ENCODE data around the gene DOCK3. TPM values are rescaled to one million over a fixed set of nuclear protein-coding genes. Genes with fewer than 3 reads are reported as not detected.
"Not testable (repeated sequence)": the region's sequence is repeated elsewhere in the genome, so short reads cannot be mapped to it uniquely, and the experiment has no call there.

DOCK3 gene
- total RNA-seq, 5 donors from 2014 or later (not counting 1 experiment from before 2014, with no cell fraction given) = 2.0 to 3.2 (median 2.6) TPM

- H3K27me3 ChIP-seq (replicated peaks in 1 of 2; ENCODE audit: control insufficient read depth in 2 of 2, extremely low read depth in 1 of 2, insufficient read depth in 2 of 2, low read length in 1 of 2) = no peaks in the 10 kb centered on the region
- H3K27ac ChIP-seq (ENCODE audit: low read length) = no peak overlapping the region
- H3K36me3 ChIP-seq (ENCODE audit: control insufficient read depth in 2 of 2, extremely low read depth in 1 of 2, insufficient read depth in 1 of 2, low read length in 1 of 2) = no peaks in the 10 kb centered on the region
- POLR2A ChIA-PET = no interaction called here
- Mint-ChIP-seq H3K9me3 (no peaks in the 10 kb centered on the region), H3K4me3 (no peak overlapping the region), H3K4me1 (no peaks in the 10 kb centered on the region), H3K36me3 (no peaks in the 10 kb centered on the region), H3K27me3 (no peaks in the 10 kb centered on the region), H3K27ac (no peak overlapping the region)
- H3K4me1 ChIP-seq (ENCODE audit: control insufficient read depth in 1 of 2, extremely low read depth in 1 of 2, insufficient read depth in 2 of 2, low read length in 2 of 2) = no peaks in the 10 kb centered on the region
- H3K4me3 ChIP-seq (ENCODE audit: control insufficient read depth in 1 of 2, extremely low read depth in 1 of 2, low read length in 1 of 2) = no peak overlapping the region
- no peaks in the 10 kb centered on the region for H3K9me3 ChIP-seq
- ATAC-seq (replicated peaks in 1 of 4) = no peak
- no peak for DNase-seq
- CTCF ChIA-PET = interaction anchor here in 1 of 2 donors (0.7 kb wide), 1 partner anchor 172 kb away, joined by 3 read pairs; no protein-coding TSS in a partner anchor
Measured at GRCh38 chr3:50815844-50816243, 141.1 kb downstream of the DOCK3 start.

DNA sequence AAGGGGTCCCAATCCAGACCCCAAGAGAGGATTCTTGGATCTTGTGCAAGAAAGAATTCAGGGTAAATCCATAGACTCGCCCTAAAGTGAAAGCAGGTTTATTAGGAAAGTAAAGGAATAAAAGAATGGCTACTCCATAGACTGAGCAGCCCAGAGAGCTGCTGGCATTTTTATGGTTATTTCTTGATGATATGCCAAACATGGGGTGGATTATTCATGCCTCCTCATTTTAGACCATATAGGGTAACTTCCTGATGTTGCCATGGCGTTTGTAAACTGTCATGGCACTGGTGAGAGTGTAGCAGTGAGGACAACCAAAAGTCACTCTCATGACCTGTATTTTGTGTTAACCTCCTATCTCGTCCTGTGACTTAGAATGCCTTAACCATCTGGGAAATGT is 142.2 kb downstream of the DOCK3 start:
- H3K27ac ChIP-seq (ENCODE audit: low read length) = no peak overlapping the region
- CTCF ChIA-PET = no interaction called here
- Mint-ChIP-seq H3K4me3 (no peak overlapping the region), H3K27me3 (no peaks in the 10 kb centered on the region), H3K4me1 (no peaks in the 10 kb centered on the region), H3K9me3 (no peaks in the 10 kb centered on the region), H3K27ac (no peak overlapping the region), H3K36me3 (no peaks in the 10 kb centered on the region)
- no peaks in the 10 kb centered on the region for H3K9me3 ChIP-seq
- ATAC-seq (replicated peaks in 1 of 4) = no peak
- WGBS (ENCODE audit: insufficient coverage) = no CpG with 5 or more reads among the region's 3 CpGs
- DNase-seq = no peak
- no peaks in the 10 kb centered on the region for H3K36me3 ChIP-seq (ENCODE audit: control insufficient read depth in 2 of 2, extremely low read depth in 1 of 2, insufficient read depth in 1 of 2, low read length in 1 of 2)
- POLR2A ChIA-PET = no interaction called here
- no peaks in the 10 kb centered on the region for H3K27me3 ChIP-seq (replicated peaks in 1 of 2; ENCODE audit: control insufficient read depth in 2 of 2, extremely low read depth in 1 of 2, insufficient read depth in 2 of 2, low read length in 1 of 2)
- no peaks in the 10 kb centered on the region for H3K4me1 ChIP-seq (ENCODE audit: control insufficient read depth in 1 of 2, extremely low read depth in 1 of 2, insufficient read depth in 2 of 2, low read length in 2 of 2)
- no peak overlapping the region for H3K4me3 ChIP-seq (ENCODE audit: control insufficient read depth in 1 of 2, extremely low read depth in 1 of 2, low read length in 1 of 2)

DNA sequence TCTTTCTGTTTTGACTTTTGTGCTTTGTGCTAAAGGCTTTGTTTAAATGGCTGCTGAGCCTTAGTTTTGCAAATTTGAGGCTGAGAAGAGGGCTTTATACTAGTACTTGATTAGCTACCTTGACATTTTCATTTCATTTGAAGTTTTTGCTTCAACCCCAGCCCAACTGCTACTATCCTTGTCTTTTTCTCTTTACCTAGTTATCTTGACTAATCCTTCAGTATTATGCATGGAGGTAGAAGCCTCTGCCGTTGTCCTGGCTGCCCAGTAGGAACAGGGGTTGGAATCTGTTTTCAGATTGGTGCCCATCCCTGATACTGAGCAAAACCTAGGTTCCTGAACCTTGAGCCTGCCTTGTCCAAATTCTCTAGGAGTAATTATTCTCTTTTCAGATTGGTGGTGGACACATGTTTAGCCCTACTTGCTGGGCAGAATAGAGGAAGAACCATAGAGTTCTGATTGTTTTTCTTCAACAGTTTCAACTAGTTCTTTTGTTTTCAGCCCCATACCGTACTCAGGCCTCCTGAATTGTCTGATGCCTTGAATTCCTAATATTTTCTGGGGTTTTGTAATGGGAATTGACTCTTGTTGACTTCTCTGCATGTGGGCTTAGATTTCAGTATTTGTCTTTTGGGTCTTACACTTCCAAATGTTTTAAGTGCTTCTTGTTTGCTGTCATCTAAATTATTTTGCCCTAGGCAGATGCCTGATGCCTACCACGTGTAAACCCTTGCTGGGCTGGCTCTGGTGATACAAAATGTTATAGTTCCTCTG is 143.2 kb downstream of the DOCK3 start:
- Mint-ChIP-seq H3K4me1 (no peaks in the 10 kb centered on the region), H3K9me3 (no peaks in the 10 kb centered on the region), H3K27me3 (no peaks in the 10 kb centered on the region), H3K27ac (no peak overlapping the region), H3K36me3 (no peaks in the 10 kb centered on the region), H3K4me3 (no peak overlapping the region)
- POLR2A ChIA-PET = no interaction called here
- CTCF ChIA-PET = no interaction called here
- 36% methylated on average over 2 of the region's 3 CpGs for WGBS (ENCODE audit: insufficient coverage)
- Histone ChIP-seq H3K36me3 (ENCODE audit: control insufficient read depth in 2 of 2, extremely low read depth in 1 of 2, insufficient read depth in 1 of 2, low read length in 1 of 2) (no peaks in the 10 kb centered on the region), H3K9me3 (no peaks in the 10 kb centered on the region), H3K4me1 (ENCODE audit: control insufficient read depth in 1 of 2, extremely low read depth in 1 of 2, insufficient read depth in 2 of 2, low read length in 2 of 2) (no peaks in the 10 kb centered on the region), H3K27me3 (replicated peaks in 1 of 2; ENCODE audit: control insufficient read depth in 2 of 2, extremely low read depth in 1 of 2, insufficient read depth in 2 of 2, low read length in 1 of 2) (no peaks in the 10 kb centered on the region), H3K27ac (ENCODE audit: low read length) (no peak overlapping the region), H3K4me3 (ENCODE audit: control insufficient read depth in 1 of 2, extremely low read depth in 1 of 2, low read length in 1 of 2) (no peak overlapping the region)
- ATAC-seq (replicated peaks in 1 of 4) (no peak), DNase-seq (no peak)

DNA sequence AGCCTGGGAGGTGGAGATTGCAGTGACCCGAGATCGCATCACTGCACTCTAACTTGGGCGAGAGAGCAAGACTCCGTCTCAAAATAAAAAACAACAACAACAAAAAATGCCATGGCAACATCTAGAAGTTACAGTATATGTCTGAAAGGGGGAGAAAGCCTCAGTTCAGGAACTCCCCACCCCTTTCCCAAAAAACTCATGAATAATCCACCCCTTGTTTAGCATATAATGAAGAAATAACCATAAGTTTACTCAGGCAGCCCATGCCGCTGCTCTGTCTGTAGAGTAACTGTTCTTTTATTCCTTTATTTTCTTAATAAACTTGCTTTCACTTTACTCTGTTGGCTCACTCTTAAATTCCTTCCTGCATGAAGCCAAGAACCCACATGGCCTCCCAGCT is 145.2 kb downstream of the DOCK3 start:
- Histone ChIP-seq H3K27me3 (replicated peaks in 1 of 2; ENCODE audit: control insufficient read depth in 2 of 2, extremely low read depth in 1 of 2, insufficient read depth in 2 of 2, low read length in 1 of 2) (no peaks in the 10 kb centered on the region), H3K36me3 (ENCODE audit: control insufficient read depth in 2 of 2, extremely low read depth in 1 of 2, insufficient read depth in 1 of 2, low read length in 1 of 2) (no peaks in the 10 kb centered on the region), H3K27ac (ENCODE audit: low read length) (no peak overlapping the region), H3K4me3 (ENCODE audit: control insufficient read depth in 1 of 2, extremely low read depth in 1 of 2, low read length in 1 of 2) (no peak overlapping the region), H3K4me1 (ENCODE audit: control insufficient read depth in 1 of 2, extremely low read depth in 1 of 2, insufficient read depth in 2 of 2, low read length in 2 of 2) (no peaks in the 10 kb centered on the region), H3K9me3 (no peaks in the 10 kb centered on the region)
- H3K4me3 Mint-ChIP-seq = no peak overlapping the region
- ATAC-seq (replicated peaks in 1 of 4) = no peak
- H3K36me3 Mint-ChIP-seq = no peaks in the 10 kb centered on the region
- ChIA-PET POLR2A (no interaction called here), CTCF (no interaction called here)
- peaks cover 0 to 2% of the 10 kb centered on the region in 2 donors for H3K27me3 Mint-ChIP-seq
- DNase-seq = no peak
- H3K27ac Mint-ChIP-seq = no peak overlapping the region
- WGBS (ENCODE audit: insufficient coverage) = no CpG with 5 or more reads among the region's 5 CpGs
- no peaks in the 10 kb centered on the region for H3K4me1 Mint-ChIP-seq
- no peaks in the 10 kb centered on the region for H3K9me3 Mint-ChIP-seq

DNA sequence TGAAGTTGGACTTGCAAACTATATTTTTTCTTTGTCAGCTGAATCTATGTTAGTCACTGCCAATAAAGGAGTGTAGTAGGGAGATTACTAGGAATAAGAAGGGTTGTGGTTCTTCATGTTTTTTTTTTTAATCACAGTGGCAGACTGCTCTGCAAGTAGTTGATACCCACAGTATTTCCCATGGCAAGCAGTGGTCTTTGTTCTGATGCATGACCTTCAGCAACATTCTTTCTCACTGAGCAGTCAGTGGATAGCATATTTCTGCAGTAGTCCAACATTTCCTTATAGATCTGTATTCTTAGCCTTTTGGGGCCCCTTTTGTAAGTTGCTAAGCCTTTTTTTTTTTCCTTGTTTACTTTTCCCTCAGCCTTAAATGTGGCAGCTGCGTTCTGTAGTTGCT is 151.1 kb downstream of the DOCK3 start:
- H3K4me1 ChIP-seq (ENCODE audit: control insufficient read depth in 1 of 2, extremely low read depth in 1 of 2, insufficient read depth in 2 of 2, low read length in 2 of 2) = no peaks in the 10 kb centered on the region
- ChIA-PET CTCF (interaction anchor here in 1 of 2 donors (0.7 kb wide), 1 partner anchor 420 kb away, joined by 3 read pairs; no protein-coding TSS in a partner anchor), POLR2A (no interaction called here)
- ATAC-seq (replicated peaks in 1 of 4) = no peak
- no peaks in the 10 kb centered on the region for H3K9me3 ChIP-seq
- Mint-ChIP-seq H3K27ac (no peak overlapping the region), H3K4me1 (no peaks in the 10 kb centered on the region), H3K9me3 (no peaks in the 10 kb centered on the region), H3K36me3 (no peaks in the 10 kb centered on the region), H3K4me3 (no peak overlapping the region), H3K27me3 (peaks cover 0 to 4% of the 10 kb centered on the region in 2 donors)
- WGBS (ENCODE audit: insufficient coverage) = no CpG with 5 or more reads among the region's 1 CpG
- no peak overlapping the region for H3K4me3 ChIP-seq (ENCODE audit: control insufficient read depth in 1 of 2, extremely low read depth in 1 of 2, low read length in 1 of 2)
- H3K27me3 ChIP-seq (replicated peaks in 1 of 2; ENCODE audit: control insufficient read depth in 2 of 2, extremely low read depth in 1 of 2, insufficient read depth in 2 of 2, low read length in 1 of 2) = peaks cover 0 to 4% of the 10 kb centered on the region in 2 experiments
- H3K27ac ChIP-seq (ENCODE audit: low read length) = no peak overlapping the region
- no peak for DNase-seq
- H3K36me3 ChIP-seq (ENCODE audit: control insufficient read depth in 2 of 2, extremely low read depth in 1 of 2, insufficient read depth in 1 of 2, low read length in 1 of 2) = no peaks in the 10 kb centered on the region

- Mint-ChIP-seq H3K27ac (no peak overlapping the region), H3K4me1 (no peaks in the 10 kb centered on the region), H3K4me3 (no peak overlapping the region), H3K27me3 (peaks cover 8 to 13% of the 10 kb centered on the region in 2 donors), H3K36me3 (no peaks in the 10 kb centered on the region), H3K9me3 (peaks cover 0 to 8% (median 4%) of the 10 kb centered on the region in 3 donors)
- H3K27ac ChIP-seq (ENCODE audit: low read length) = no peak overlapping the region
- H3K4me1 ChIP-seq (ENCODE audit: control insufficient read depth in 1 of 2, extremely low read depth in 1 of 2, insufficient read depth in 2 of 2, low read length in 2 of 2) = no peaks in the 10 kb centered on the region
- H3K4me3 ChIP-seq (ENCODE audit: control insufficient read depth in 1 of 2, extremely low read depth in 1 of 2, low read length in 1 of 2) = no peak overlapping the region
- 100% methylated on average over 1 of the region's 3 CpGs for WGBS (ENCODE audit: insufficient coverage)
- ATAC-seq (replicated peaks in 1 of 4) (no peak), DNase-seq (no peak)
- CTCF ChIA-PET = no interaction called here
- peaks cover 3% of the 10 kb centered on the region for H3K9me3 ChIP-seq
- POLR2A ChIA-PET = no interaction called here
- peaks cover 0 to 4% of the 10 kb centered on the region in 2 experiments for H3K27me3 ChIP-seq (replicated peaks in 1 of 2; ENCODE audit: control insufficient read depth in 2 of 2, extremely low read depth in 1 of 2, insufficient read depth in 2 of 2, low read length in 1 of 2)
- H3K36me3 ChIP-seq (ENCODE audit: control insufficient read depth in 2 of 2, extremely low read depth in 1 of 2, insufficient read depth in 1 of 2, low read length in 1 of 2) = no peaks in the 10 kb centered on the region
Measured at GRCh38 chr3:50830451-50830850, 155.7 kb downstream of the DOCK3 start.

DNA sequence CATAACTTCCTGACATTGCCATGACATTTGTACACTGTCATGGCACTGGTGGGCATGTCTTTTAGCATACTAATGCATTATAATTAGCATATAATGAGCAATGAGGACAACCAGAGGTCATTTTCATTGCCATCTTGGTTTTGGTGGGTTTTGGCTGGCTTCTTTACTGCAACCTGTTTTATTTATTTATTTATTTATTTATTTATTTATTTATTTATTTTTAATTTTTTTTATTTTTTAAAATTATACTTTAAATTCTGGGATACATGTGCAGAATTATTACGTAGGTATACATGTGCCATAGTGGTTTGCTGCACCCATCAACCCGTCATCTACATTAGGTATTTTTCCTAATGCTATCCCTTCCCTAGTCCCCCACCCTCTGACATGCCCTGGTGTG is 156.3 kb downstream of the DOCK3 start:
- H3K27ac ChIP-seq (ENCODE audit: low read length); CTCF ChIA-PET; H3K4me3 ChIP-seq (ENCODE audit: control insufficient read depth in 1 of 2, extremely low read depth in 1 of 2, low read length in 1 of 2); H3K4me3 Mint-ChIP-seq; H3K9me3 Mint-ChIP-seq; H3K9me3 ChIP-seq; H3K4me1 ChIP-seq (ENCODE audit: control insufficient read depth in 1 of 2, extremely low read depth in 1 of 2, insufficient read depth in 2 of 2, low read length in 2 of 2); H3K4me1 Mint-ChIP-seq; DNase-seq; H3K36me3 ChIP-seq (ENCODE audit: control insufficient read depth in 2 of 2, extremely low read depth in 1 of 2, insufficient read depth in 1 of 2, low read length in 1 of 2); POLR2A ChIA-PET; H3K36me3 Mint-ChIP-seq; ATAC-seq (replicated peaks in 1 of 4); H3K27me3 ChIP-seq (replicated peaks in 1 of 2; ENCODE audit: control insufficient read depth in 2 of 2, extremely low read depth in 1 of 2, insufficient read depth in 2 of 2, low read length in 1 of 2); H3K27ac Mint-ChIP-seq: not testable (repeated sequence)
- H3K27me3 Mint-ChIP-seq = peaks cover 8 to 13% of the 10 kb centered on the region in 2 donors
- WGBS (ENCODE audit: insufficient coverage) = no CpG with 5 or more reads among the region's 2 CpGs
